ENCODE measurements around the gene MAMDC2. TPM values are rescaled to one million over a fixed set of nuclear protein-coding genes. Genes with fewer than 3 reads are reported as not detected.
A peak's percentile ranks its signal among the peaks of the same experiment; 100 is the strongest.

Gene MAMDC2
- polyA plus RNA-seq, 2 donors, result 3.3 to 7.0 TPM

DNA sequence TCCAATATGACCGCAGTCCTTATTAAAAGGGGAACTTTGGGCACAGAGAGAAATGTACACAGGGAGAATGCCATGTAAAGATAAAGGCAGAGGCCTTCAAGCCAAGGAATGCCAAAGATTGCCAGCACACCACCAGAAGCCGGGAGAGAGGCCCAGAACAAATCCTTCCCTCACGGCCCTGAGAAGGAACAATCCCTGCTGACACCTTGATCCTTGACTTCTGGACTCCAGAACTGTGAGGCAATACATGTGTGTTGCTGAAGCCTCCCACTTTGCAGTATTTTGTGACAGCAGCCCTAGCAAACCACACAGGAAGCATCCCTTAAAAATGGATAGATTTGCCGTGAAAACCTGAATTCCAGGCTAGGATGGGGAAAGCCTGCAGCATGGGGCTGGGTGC lies 80.0 kb downstream of the MAMDC2 start:
- Histone ChIP-seq H3K27me3 (ENCODE audit: control insufficient read depth in 1 of 2, insufficient read depth in 2 of 2, low read length in 2 of 2) (no peaks in the 10 kb centered on the region), H3K36me3 (ENCODE audit: control insufficient read depth in 2 of 2, insufficient read depth in 2 of 2, low read length in 1 of 2) (peaks cover 0 to 3% of the 10 kb centered on the region in 2 donors), H3K4me1 (ENCODE audit: control insufficient read depth in 2 of 2, insufficient read depth in 2 of 2, low read length in 1 of 2) (peaks cover 0 to 4% of the 10 kb centered on the region in 2 donors), H3K4me3 (ENCODE audit: low read depth in 1 of 2, low read length in 2 of 2) (no peak overlapping the region), H3K27ac (ENCODE audit: low read depth in 2 of 2, low read length in 1 of 2) (no peak overlapping the region), H3K9me3 (ENCODE audit: control insufficient read depth in 2 of 2, insufficient read depth in 1 of 2, low read depth in 1 of 2, low read length in 1 of 2) (no peaks in the 10 kb centered on the region)
- WGBS, 2 donors, result 81 to 84% methylated on average over 4 of the region's 4 CpGs

DNA sequence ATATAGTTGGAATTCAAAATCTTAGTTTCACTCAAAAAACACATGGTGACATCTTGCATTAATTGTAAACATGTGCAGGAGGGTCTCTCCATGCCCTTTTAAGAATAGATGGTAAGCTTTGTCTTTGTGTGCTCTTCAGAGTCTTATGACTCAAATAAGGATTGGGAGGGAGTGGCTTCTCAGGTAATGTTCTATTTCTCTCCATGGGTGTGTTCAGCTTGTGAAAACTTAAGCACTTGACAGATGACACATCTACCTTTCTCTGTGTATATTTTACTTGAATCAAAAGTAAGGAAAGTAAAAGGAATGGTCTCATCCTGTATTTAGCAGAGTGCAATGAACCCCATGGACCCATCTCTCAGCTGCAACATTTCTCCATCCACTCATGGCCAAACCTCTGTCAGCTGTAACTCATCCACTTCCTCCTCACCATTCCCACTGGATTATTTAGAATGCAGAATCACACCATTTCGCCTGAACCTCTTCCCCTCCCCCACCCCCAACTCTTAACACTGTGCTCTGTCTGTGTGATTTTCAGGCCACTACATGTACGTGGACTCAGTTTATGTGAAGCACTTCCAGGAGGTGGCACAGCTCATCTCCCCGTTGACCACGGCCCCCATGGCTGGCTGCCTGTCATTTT lies 82.1 kb downstream of the MAMDC2 start:
- no peak overlapping the region for H3K4me3 ChIP-seq (ENCODE audit: low read depth in 1 of 2, low read length in 2 of 2)
- H3K9me3 ChIP-seq (ENCODE audit: control insufficient read depth in 2 of 2, insufficient read depth in 1 of 2, low read depth in 1 of 2, low read length in 1 of 2), result no peaks in the 10 kb centered on the region
- peaks cover 0 to 4% of the 10 kb centered on the region in 2 donors for H3K4me1 ChIP-seq (ENCODE audit: control insufficient read depth in 2 of 2, insufficient read depth in 2 of 2, low read length in 1 of 2)
- H3K27ac ChIP-seq (ENCODE audit: low read depth in 2 of 2, low read length in 1 of 2), result peak overlapping the region in 1 of 2 donors; percentile 58
- WGBS, 2 donors, result 81 to 88% methylated on average over 4 of the region's 4 CpGs
- H3K27me3 ChIP-seq (ENCODE audit: control insufficient read depth in 1 of 2, insufficient read depth in 2 of 2, low read length in 2 of 2), result no peaks in the 10 kb centered on the region
- peaks cover 0 to 3% of the 10 kb centered on the region in 2 donors for H3K36me3 ChIP-seq (ENCODE audit: control insufficient read depth in 2 of 2, insufficient read depth in 2 of 2, low read length in 1 of 2)

DNA sequence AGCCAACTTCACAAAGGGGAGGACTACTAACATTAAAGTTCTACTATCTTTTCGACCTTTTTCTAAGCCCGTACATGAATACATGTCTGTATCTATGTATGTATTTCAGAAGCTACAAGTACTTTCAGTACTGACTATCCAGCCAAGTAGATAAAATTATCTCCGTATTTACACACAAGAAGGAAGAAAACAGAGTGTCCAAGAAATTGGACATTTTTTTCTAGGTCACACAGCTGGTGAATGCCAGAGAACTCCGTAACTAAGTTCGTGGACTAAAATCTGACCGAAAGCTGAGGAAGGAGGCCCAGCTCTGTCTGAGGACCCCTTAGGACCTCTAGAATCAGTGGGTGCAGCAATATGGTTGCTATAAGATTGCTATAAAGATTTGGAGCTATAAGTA lies 83.4 kb downstream of the MAMDC2 start:
- Histone ChIP-seq H3K27me3 (ENCODE audit: control insufficient read depth in 1 of 2, insufficient read depth in 2 of 2, low read length in 2 of 2) (no peaks in the 10 kb centered on the region), H3K4me3 (ENCODE audit: low read depth in 1 of 2, low read length in 2 of 2) (no peak overlapping the region), H3K27ac (ENCODE audit: low read depth in 2 of 2, low read length in 1 of 2) (no peak overlapping the region), H3K4me1 (ENCODE audit: control insufficient read depth in 2 of 2, insufficient read depth in 2 of 2, low read length in 1 of 2) (peaks cover 0 to 4% of the 10 kb centered on the region in 2 donors), H3K36me3 (ENCODE audit: control insufficient read depth in 2 of 2, insufficient read depth in 2 of 2, low read length in 1 of 2) (peaks cover 0 to 3% of the 10 kb centered on the region in 2 donors), H3K9me3 (ENCODE audit: control insufficient read depth in 2 of 2, insufficient read depth in 1 of 2, low read depth in 1 of 2, low read length in 1 of 2) (no peaks in the 10 kb centered on the region)
- 85 to 90% methylated on average over 6 of the region's 6 CpGs for WGBS, 2 donors

DNA sequence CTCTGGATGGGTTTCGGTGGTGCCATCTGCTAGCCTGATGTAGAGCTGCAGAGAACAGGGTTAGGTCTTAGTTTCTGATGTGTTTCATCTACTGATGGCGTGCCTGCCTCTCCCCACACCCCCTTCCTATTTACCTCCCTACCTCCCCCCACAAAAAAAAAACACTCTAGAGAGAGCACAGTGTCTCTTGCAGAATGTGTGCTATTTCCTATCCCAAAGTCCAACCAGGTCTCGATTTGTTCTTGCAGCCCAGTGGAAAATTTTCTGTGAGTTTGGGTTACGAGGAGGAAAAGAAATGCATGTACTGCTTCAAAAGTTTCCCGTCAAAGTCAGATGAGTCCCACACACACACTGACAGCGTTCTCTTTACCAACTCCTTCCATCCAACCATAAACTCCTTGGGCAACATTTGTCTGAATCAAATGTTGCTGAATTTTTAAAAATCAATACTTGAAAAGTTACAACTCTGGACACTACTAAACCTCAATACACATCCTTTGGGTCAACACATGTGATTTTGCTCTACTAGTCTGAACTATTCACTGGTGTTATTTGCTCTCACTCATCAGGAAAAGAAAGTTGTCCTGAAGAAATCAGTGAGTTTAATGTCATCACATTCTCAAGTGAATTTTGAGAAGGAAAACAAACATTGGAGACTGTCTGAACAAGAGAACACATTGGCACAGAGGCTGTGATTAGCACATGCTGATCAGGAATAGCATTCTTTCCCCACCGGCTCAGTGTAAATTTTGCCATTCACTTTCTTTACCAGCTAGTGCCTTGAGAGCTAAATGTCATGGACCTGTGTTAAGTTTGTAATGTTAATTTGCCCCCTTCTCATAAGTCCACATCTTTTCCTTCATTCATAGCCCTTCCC lies 84.1 kb downstream of the MAMDC2 start:
- H3K4me1 ChIP-seq (ENCODE audit: control insufficient read depth in 2 of 2, insufficient read depth in 2 of 2, low read length in 1 of 2), result peaks cover 0 to 4% of the 10 kb centered on the region in 2 donors
- no peak overlapping the region for H3K4me3 ChIP-seq (ENCODE audit: low read depth in 1 of 2, low read length in 2 of 2)
- H3K9me3 ChIP-seq (ENCODE audit: control insufficient read depth in 2 of 2, insufficient read depth in 1 of 2, low read depth in 1 of 2, low read length in 1 of 2), result no peaks in the 10 kb centered on the region
- WGBS, 2 donors, result 82 to 87% methylated on average over 7 of the region's 7 CpGs
- no peaks in the 10 kb centered on the region for H3K27me3 ChIP-seq (ENCODE audit: control insufficient read depth in 1 of 2, insufficient read depth in 2 of 2, low read length in 2 of 2)
- H3K27ac ChIP-seq (ENCODE audit: low read depth in 2 of 2, low read length in 1 of 2), result no peak overlapping the region
- H3K36me3 ChIP-seq (ENCODE audit: control insufficient read depth in 2 of 2, insufficient read depth in 2 of 2, low read length in 1 of 2), result peaks cover 0 to 3% of the 10 kb centered on the region in 2 donors

DNA sequence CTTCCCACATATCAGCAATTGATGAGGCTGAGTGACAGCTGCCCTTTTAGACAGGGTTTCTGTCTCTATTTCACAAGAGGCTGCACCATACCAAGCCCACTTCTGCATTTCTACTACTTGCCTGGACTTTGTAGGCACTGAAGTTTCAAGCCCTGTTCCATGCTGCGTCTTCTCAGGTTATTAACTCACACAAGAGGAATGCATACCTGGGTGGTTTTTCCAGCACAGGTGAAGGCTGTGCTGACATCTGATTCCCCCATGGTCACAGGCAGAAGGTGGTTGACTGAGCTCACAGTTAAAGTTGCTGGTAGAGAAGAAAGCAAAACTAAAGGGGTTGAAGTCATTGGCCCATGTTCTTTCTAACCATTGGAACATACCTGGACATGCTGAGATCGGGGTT lies 86.6 kb downstream of the MAMDC2 start:
- WGBS, 2 donors, result 83 to 84% methylated on average over 2 of the region's 2 CpGs
- Histone ChIP-seq H3K9me3 (ENCODE audit: control insufficient read depth in 2 of 2, insufficient read depth in 1 of 2, low read depth in 1 of 2, low read length in 1 of 2) (no peaks in the 10 kb centered on the region), H3K4me1 (ENCODE audit: control insufficient read depth in 2 of 2, insufficient read depth in 2 of 2, low read length in 1 of 2) (peaks cover 2 to 4% of the 10 kb centered on the region in 2 donors), H3K27me3 (ENCODE audit: control insufficient read depth in 1 of 2, insufficient read depth in 2 of 2, low read length in 2 of 2) (no peaks in the 10 kb centered on the region), H3K27ac (ENCODE audit: low read depth in 2 of 2, low read length in 1 of 2) (no peak overlapping the region), H3K4me3 (ENCODE audit: low read depth in 1 of 2, low read length in 2 of 2) (no peak overlapping the region), H3K36me3 (ENCODE audit: control insufficient read depth in 2 of 2, insufficient read depth in 2 of 2, low read length in 1 of 2) (no peaks in the 10 kb centered on the region)

DNA sequence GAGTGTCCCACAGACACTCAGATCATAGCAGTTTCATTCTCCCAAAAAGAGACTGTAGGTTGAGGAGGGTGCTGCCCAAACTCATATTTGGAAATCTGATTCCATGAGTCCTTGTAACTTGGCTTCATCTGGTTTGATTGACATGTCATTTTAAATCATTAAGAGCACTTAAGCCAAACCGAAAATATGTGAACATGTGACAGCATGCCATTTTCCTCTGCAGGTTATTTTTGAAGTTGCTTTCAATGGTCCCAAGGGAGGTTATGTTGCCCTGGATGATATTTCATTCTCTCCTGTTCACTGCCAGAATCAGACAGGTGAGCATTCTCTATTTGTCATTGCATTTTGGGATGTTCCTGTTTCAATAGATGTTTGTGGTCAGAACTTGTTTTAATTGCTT lies 87.6 kb downstream of the MAMDC2 start:
- H3K4me3 ChIP-seq (ENCODE audit: low read depth in 1 of 2, low read length in 2 of 2), result no peak overlapping the region
- H3K27ac ChIP-seq (ENCODE audit: low read depth in 2 of 2, low read length in 1 of 2), result no peak overlapping the region
- WGBS, 2 donors, result 48 to 52% methylated on average over 1 of the region's 1 CpG
- no peaks in the 10 kb centered on the region for H3K36me3 ChIP-seq (ENCODE audit: control insufficient read depth in 2 of 2, insufficient read depth in 2 of 2, low read length in 1 of 2)
- H3K27me3 ChIP-seq (ENCODE audit: control insufficient read depth in 1 of 2, insufficient read depth in 2 of 2, low read length in 2 of 2), result no peaks in the 10 kb centered on the region
- H3K4me1 ChIP-seq (ENCODE audit: control insufficient read depth in 2 of 2, insufficient read depth in 2 of 2, low read length in 1 of 2), result peaks cover 0 to 2% of the 10 kb centered on the region in 2 donors
- H3K9me3 ChIP-seq (ENCODE audit: control insufficient read depth in 2 of 2, insufficient read depth in 1 of 2, low read depth in 1 of 2, low read length in 1 of 2), result no peaks in the 10 kb centered on the region

DNA sequence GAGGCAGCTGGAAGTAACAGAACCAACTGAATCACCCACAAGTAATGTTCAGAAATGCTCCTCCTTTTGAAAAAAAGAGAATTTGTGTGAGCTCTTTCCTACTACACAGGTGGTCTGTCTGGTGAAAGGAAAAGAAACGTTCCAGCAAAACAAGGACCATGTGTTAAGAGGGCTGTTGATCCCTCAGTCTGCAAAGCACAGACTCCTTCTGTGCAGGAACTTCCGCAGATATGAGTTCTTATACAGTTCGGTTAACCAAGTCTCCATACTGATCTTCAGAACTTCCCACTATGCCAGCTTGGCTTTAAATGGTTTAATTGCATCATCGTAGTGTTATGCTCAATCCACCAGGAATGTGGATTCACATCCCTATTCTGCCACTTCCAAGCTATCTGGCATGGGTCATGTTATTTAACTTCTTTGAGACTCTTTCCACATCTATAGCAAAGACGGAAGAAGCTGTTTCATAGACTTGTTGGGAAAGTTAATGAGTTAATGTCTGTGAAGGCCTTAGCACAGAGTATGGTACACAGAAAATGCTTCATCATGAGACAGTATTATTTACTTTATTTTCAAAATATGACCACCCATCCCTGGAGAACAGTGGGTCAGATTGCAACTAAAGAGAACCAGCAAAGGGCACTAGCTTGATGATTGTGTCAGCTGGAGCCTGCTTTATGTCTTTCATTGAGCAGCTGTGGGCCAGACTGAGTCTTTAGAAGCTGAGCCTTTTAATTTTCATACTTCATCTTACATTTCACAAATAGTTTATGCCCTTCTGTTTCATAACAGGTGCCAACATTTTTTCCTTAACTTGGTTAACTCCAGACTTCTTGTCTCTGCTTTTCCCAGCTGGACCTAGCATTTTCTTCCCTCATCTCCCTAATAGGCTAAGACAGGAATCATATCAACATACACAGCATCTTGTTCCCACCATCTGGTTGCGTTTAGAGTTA lies 89.9 kb downstream of the MAMDC2 start:
- Histone ChIP-seq H3K9me3 (ENCODE audit: control insufficient read depth in 2 of 2, insufficient read depth in 1 of 2, low read depth in 1 of 2, low read length in 1 of 2) (no peaks in the 10 kb centered on the region), H3K27me3 (ENCODE audit: control insufficient read depth in 1 of 2, insufficient read depth in 2 of 2, low read length in 2 of 2) (no peaks in the 10 kb centered on the region), H3K27ac (ENCODE audit: low read depth in 2 of 2, low read length in 1 of 2) (no peak overlapping the region), H3K4me1 (ENCODE audit: control insufficient read depth in 2 of 2, insufficient read depth in 2 of 2, low read length in 1 of 2) (peaks cover 0 to 2% of the 10 kb centered on the region in 2 donors), H3K36me3 (ENCODE audit: control insufficient read depth in 2 of 2, insufficient read depth in 2 of 2, low read length in 1 of 2) (no peaks in the 10 kb centered on the region), H3K4me3 (ENCODE audit: low read depth in 1 of 2, low read length in 2 of 2) (no peak overlapping the region)
- WGBS, 2 donors, result 84 to 88% methylated on average over 6 of the region's 6 CpGs

DNA sequence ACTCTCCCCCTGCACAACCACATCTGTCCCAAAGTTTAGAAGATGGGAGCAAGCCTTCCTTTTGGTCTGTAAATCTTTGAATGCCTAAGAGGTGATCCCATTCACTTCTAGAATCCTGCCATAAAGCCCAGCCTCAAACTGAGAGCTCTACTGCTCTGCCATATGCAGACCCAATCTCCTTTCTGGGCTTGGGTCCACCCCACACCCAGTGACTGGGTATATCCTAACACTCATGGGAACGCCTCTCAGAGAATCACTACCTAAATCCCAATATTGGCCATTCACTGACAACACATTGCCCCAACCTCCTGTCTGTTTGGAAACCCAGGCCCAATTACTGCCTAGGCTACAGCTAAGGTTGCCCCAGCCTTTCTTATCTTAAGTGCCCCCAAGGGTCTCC lies 90.7 kb downstream of the MAMDC2 start:
- Histone ChIP-seq H3K9me3 (ENCODE audit: control insufficient read depth in 2 of 2, insufficient read depth in 1 of 2, low read depth in 1 of 2, low read length in 1 of 2) (no peaks in the 10 kb centered on the region), H3K27ac (ENCODE audit: low read depth in 2 of 2, low read length in 1 of 2) (no peak overlapping the region), H3K36me3 (ENCODE audit: control insufficient read depth in 2 of 2, insufficient read depth in 2 of 2, low read length in 1 of 2) (no peaks in the 10 kb centered on the region), H3K27me3 (ENCODE audit: control insufficient read depth in 1 of 2, insufficient read depth in 2 of 2, low read length in 2 of 2) (no peaks in the 10 kb centered on the region), H3K4me3 (ENCODE audit: low read depth in 1 of 2, low read length in 2 of 2) (no peak overlapping the region), H3K4me1 (ENCODE audit: control insufficient read depth in 2 of 2, insufficient read depth in 2 of 2, low read length in 1 of 2) (peaks cover 0 to 2% of the 10 kb centered on the region in 2 donors)
- 93 to 97% methylated on average over 1 of the region's 1 CpG for WGBS, 2 donors

DNA sequence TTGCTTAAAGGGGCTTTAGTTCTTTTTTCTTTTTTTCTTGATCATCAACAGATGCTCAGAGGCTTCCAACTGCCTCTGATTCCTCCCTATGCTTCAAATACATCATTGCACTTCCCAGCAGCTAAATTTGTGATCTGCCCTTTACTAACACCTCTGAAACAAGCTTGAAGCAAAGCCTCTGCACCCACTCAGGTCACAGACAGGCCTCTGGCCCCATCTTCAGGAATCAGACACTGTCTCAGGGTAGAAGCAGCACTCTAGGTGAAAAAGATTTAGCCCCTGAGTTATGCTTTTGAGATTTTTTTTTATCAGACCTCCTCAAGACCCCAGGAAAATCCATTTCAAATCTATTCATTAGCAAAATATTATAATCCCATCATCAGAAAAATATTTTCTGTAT lies 91.5 kb downstream of the MAMDC2 start:
- Histone ChIP-seq H3K9me3 (ENCODE audit: control insufficient read depth in 2 of 2, insufficient read depth in 1 of 2, low read depth in 1 of 2, low read length in 1 of 2) (no peaks in the 10 kb centered on the region), H3K36me3 (ENCODE audit: control insufficient read depth in 2 of 2, insufficient read depth in 2 of 2, low read length in 1 of 2) (no peaks in the 10 kb centered on the region), H3K4me1 (ENCODE audit: control insufficient read depth in 2 of 2, insufficient read depth in 2 of 2, low read length in 1 of 2) (peaks cover 0 to 2% of the 10 kb centered on the region in 2 donors), H3K4me3 (ENCODE audit: low read depth in 1 of 2, low read length in 2 of 2) (no peak overlapping the region), H3K27me3 (ENCODE audit: control insufficient read depth in 1 of 2, insufficient read depth in 2 of 2, low read length in 2 of 2) (no peaks in the 10 kb centered on the region), H3K27ac (ENCODE audit: low read depth in 2 of 2, low read length in 1 of 2) (no peak overlapping the region)

Measured in esophagus (tissue), 2 donors.